DMS79 (cell line): Measurements from ENCODE around the gene TAF13.
A peak's percentile ranks its signal among the peaks of the same experiment; 100 is the strongest.
"Not testable (repeated sequence)": the region's sequence is repeated elsewhere in the genome, so short reads cannot be mapped to it uniquely, and the experiment has no call there.

ENCODE experiments used
- DNase-seq: peaks from one replicate; lab custom pipeline; 2025; lab: John Stamatoyannopoulos, UW

Gene TAF13

DNA sequence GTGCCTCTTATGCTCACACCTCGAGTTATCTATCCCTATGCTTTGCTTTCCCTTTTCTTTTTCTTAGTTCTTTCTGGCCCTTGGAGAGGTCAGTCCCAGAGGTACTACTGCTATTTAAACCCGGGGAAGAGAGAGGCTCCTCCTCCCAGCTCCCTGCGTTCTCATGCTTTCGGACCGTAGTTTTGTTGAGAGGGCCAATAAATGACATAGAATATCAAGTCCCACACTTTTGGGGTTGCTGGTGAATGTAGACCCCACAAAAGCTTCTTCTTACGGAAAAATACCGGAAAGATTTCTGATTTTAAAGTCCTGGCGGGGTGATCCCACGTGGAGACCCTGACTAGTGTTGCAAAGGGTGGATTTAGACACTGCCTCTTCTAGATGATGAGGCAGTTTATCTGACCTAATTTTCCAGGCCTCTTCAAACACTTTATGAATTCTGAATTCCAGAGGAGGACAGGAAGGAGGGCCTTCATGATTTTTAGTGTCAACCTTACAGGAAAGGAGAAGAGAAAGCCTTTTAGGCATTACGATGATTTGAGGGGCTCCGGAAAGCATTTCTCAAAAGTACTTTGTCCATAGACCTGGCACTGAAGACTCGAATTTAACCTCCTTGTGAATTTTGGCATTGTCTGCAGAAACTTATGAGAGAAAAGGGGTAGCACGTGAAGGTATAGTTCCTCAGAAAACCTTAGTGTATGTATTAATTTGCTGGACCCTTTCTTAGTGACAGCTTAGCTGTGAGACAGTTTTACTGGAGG is 15.5 kb upstream of the TAF13 start:
- DNase-seq = no peak

DNA sequence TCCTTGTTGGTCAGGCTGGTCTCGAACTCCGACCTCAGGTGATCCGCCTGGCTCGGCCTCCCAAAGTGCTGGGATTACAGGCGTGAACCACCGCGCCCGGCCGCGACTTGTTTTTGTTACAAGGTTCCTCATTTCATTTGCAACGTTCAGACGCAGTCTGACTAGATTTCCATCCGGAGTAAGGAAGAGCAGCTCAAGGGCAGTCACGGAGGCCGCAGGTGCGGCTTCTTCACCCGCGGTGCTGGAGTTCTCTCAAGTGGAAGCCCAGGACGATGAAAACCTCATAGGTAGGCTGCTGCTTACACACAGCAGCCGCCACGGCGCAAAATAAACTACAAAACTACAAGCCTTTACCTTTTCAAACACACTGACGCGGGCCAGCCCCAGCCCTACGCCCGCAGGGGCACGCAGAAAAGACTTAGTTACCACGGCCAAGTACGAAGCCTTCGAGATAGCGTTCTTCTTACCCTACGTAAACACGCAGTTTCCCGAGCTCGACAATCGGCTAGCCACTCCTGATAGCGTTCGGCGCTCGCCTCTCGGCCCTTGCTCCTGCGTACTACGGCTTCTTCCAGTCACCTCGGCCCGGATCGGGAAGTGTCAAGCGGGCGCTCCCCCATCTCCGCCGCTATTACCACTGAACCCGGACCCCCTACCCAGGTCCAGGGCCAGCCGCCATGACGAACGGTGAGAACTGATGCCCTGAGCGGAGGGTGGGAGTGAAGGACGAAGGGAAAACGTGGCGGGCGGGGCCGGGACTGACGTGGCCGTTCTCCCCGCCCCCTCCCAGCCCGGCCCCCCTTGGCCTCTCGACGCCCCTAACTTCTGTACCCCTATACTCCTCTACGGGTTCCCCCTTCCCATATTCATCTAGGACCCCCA is 14.6 kb upstream of the TAF13 start, which contains the start of gene TMEM167B:
TMEM167B (plus strand) TSS at position 569 of the 882 bp plus-strand sequence; CDS start at position 678, 109 bp downstream.
- peak; percentile 87 for DNase-seq

DNA sequence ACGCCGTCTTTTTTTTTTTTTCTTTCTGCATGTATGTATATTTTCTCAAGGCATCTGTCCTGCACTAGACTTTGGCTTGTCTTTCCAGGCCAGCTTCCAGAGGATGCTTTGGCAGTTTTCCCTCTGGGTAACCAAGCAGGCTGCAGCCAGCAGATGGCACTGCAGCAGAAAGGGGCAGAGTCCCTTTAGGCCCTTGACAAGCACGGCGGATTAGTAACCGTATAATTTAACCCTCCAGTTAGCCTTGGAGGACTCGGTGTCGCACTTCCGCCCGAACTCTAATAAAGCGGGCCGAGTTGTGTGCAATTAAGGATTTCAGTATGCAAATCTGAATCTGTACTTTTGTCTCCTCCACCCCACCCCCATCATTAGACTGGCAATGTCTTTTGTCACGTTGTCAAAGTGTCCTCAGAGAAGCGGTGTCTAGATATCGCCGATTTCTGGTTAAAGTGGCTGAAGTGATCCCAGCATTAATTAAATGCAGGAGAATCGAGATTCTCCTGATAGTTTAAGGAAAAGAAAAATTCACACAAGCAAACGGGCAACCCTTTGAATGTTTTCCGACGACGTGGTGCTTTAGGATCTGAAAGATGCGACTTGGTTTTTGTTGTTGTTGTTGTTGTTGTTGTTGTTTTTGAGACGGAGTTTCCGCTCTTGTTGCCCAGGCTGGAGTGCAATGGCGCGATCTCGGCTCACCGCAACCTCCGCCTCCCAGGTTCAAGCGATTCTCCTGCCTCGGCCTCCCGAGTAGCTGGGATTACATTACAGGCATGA is 13.6 kb upstream of the TAF13 start:
- DNase-seq = peak; percentile 79

DNA sequence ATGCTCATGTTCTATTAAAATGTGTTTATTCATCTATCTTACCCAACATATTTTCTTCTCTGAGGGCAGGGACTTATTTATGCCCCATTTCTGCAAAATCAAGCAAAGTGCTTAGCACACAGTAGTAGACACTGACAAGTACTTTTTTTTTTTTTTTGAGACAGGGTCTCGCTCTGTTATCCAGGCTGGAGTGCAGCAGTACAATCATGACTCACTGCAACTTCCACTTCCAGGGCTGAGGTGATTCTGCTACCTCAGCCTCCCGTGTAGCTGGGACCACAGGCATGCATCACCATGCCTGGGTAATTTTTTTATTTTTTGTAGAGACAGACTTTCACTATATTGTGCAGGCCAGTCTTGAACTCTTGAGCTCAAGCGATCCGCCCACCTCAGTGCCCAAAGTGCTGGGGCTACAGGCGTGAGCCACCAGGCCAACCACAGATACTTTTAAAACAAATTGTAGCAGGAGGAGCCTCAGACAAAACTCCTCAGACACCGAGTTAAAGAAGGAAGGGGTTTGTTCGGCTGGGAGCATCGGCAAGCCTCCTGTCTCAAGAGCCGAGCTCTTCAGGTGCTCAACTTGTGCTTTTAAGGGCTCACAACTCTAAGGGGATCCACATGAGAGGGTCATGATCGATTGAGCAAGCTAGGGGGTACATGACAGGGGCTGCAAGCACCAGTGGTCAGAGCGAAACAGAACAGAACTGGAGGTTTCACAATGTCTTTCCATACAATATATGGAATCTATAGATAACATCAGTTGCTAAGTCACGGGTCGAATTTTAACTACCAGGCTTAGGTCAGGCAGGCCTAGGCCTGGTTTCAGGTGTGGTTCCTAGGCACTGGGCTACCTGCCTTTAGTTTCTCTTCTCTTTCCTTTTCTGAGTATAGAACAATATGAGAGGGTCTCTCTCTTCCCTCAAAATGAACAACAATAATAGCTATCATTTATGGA is 9.0 kb upstream of the TAF13 start:
- no peak for DNase-seq

GRCh38 chr1:109083923-109084322 is 8.1 kb upstream of the TAF13 start:
- no peak for DNase-seq

GRCh38 chr1:109083501-109083900 is 7.7 kb upstream of the TAF13 start:
- DNase-seq = no peak

DNA sequence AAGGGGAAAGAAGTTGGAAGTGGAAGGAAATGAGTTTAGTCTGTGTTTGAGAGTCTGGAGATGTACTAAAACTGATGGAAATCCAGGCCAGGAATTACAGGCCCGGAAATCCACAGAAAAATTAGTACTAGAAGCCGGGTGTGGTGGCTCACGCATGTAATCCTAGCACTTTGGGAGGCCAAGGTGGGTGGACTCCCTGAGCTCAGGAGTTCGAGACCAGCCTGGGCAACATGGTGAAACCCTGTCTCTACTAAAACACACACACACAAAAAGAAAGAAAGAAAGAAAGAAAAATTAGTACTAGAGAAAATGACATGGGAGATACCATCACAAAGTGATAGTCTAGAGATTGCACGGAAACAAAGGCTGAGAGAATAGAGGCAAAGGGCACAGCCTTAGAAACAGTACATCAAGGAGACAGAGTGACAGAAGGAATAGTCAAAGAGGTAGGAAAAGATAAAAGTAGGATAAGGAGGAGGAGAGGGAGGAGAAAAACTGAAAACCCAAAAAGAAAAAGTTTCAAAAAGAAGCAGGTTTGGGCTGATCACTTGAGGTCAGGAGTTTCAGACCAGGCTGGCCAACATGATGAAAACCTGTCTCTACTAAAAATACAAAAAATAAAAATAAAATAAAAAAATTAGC is 4.8 kb upstream of the TAF13 start:
- no peak for DNase-seq

- no peak for DNase-seq
Measured at GRCh38 chr1:109079240-109079622, 3.4 kb upstream of the TAF13 start.

GRCh38 chr1:109078317-109078716 is 2.5 kb upstream of the TAF13 start:
- no peak for DNase-seq

DNA sequence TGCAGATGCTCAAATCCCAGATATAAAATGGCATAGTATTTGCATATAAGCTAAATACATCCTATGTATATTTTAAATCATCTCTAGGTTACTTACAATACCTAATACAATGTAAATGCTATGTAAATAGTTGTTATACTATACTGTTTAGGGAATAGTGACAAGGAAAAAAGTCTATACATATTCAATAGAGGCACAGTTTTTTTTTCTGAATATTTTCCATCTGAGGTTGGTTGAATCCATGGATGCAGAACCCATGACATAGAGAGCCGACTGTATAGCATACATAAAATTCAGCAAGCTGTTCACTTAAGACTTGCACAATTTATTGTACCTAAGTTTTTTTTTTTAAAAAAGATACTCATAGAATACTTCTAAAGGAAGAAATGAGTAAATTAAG is 6.5 kb downstream of the TAF13 start:
- DNase-seq = no peak

DNA sequence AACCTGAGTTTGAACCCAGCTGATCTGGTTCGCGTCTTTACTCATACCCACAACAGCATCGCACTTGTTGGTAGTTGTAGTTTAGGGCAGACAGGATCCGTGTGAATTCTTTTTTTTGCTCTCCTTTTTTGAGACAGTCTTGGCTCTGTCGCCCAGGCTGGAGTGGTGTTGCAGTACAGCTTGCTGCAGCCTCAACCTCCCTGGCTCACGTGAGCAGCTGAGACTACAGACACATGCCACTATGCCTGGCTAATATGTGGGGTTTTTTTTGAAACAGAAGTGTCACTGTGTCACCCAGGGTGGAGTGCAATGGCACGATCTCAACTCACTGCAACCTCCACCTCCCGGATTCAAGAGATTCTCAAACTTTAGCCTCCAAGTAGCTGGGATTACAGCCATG is 7.9 kb downstream of the TAF13 start:
- DNase-seq = no peak

GRCh38 chr1:109065137-109065536 is 10.7 kb downstream of the TAF13 start:
- DNase-seq = no peak

- DNase-seq = no peak
Measured at GRCh38 chr1:109061183-109061582, 14.6 kb downstream of the TAF13 start.

DNA sequence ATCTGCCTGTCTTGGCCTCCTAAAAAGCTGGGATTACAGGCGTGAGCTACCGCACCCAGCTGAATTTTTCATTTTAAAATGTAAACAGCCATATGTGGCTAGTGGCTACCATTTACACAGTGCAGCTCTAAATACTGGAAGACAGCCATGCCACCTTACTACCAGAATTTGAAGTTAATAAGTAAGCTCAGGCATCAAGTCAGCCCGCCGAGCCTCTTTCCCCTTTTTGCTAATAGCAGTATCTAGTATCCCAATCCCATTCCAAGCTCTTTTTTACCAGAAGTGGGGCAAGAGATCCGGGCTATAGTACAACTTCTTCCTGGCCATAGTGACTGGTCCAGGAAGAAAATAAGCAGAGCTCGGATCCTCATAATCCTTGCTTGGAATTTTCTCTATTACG is 15.1 kb downstream of the TAF13 start:
- no peak for DNase-seq

- DNase-seq = no peak
Measured at GRCh38 chr1:109059026-109059425, 16.8 kb downstream of the TAF13 start.

DNA sequence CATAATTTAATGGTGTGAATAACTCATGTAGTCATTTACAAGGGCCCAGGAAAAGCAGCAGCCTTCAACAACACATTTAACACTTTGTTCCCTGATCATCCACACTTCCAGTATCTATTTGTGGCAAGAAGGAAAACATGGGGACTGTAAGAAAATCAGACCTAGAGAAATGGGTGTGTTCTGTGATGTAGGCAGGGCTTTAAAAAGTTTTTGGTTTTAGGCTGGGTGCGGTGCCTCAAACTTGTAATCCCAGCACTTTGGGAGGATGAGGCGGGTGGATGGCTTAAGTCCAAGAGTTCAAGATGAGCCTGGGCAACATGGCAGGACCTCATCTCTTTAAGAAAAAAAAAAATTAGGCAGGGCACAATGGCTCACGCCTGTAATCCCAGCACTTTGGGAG is 19.7 kb downstream of the TAF13 start:
- DNase-seq = no peak

DNA sequence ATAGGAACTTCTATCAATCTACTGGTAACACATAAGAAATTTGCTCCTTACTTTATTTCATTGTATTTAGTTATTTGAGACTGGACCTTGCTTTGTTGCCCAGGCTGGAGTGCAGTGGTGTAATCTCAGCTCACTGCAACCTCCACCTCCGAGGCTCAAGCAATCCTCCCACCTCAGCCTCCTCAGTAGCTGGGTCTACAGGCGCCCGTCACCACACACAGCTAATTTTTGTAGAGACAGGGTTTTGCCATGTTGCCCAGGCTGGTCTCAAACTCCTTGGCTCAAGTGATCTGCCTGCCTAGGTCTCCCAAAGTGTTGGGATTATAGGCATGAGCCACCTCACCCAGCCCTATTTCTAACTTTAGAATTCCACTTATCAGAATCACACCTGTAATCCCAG is 23.7 kb downstream of the TAF13 start:
- not testable (repeated sequence) for DNase-seq

- DNase-seq = no peak
Measured at GRCh38 chr1:109050228-109050995, 25.4 kb downstream of the TAF13 start.

- DNase-seq = no peak
Measured at GRCh38 chr1:109048335-109048734, 27.5 kb downstream of the TAF13 start.

DNA sequence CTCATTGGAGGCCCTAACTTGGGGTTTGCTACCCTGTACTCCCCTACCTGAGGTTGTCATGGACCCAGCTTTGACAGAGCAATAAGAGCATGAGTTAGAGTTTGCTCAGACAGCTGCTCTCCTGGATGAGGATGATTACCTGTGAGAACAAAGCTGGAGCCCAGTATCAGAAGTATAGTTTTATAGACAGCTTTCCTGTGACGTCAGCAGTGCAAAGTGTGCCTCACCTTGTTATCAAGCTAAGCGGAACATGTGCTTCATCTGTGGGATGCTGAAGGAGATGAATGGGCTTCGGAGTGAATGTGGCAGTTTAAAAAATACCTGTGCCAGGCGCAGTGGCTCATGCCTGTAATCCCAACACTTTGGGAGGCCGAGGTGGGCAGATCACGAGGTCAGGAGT is 28.5 kb downstream of the TAF13 start:
- DNase-seq = no peak
